ENCODE results near the gene FADD.
A peak's percentile ranks its signal among the peaks of the same experiment; 100 is the strongest.

Gene FADD

GRCh38 chr11:70202920-70203750 lies at the start of gene FADD:
Gene FADD, plus strand, starts transcription at chr11:70203296. Its CDS starts 164 bp downstream, at chr11:70203460.
- peak; percentile 77 for DNase-seq (ENCODE audit: low read depth)

GRCh38 chr11:70155386-70155785 lies 47.7 kb upstream of the FADD start:
- no peak for DNase-seq (ENCODE audit: low read depth)

- no peak for DNase-seq (ENCODE audit: low read depth)
These were observed 46.6 kb upstream of the FADD start for GRCh38 chr11:70156291-70157037.

GRCh38 chr11:70158201-70158600 lies 44.9 kb upstream of the FADD start:
- DNase-seq (ENCODE audit: low read depth): no peak

- no peak for DNase-seq (ENCODE audit: low read depth)
These were observed 44.2 kb upstream of the FADD start for GRCh38 chr11:70158757-70159389.

- no peak for DNase-seq (ENCODE audit: low read depth)
These were observed 43.2 kb upstream of the FADD start for GRCh38 chr11:70159627-70160570.

- no peak for DNase-seq (ENCODE audit: low read depth)
These were observed 42.0 kb upstream of the FADD start for GRCh38 chr11:70161043-70161625.

GRCh38 chr11:70164705-70165104 lies 38.4 kb upstream of the FADD start:
- DNase-seq (ENCODE audit: low read depth): no peak

- no peak for DNase-seq (ENCODE audit: low read depth)
These were observed 36.0 kb upstream of the FADD start for GRCh38 chr11:70167120-70167519.

GRCh38 chr11:70167723-70168404 lies 35.2 kb upstream of the FADD start:
- DNase-seq (ENCODE audit: low read depth): no peak

GRCh38 chr11:70168405-70168754 lies 34.7 kb upstream of the FADD start:
- no peak for DNase-seq (ENCODE audit: low read depth)

- no peak for DNase-seq (ENCODE audit: low read depth)
These were observed 34.0 kb upstream of the FADD start for GRCh38 chr11:70169127-70169526.

GRCh38 chr11:70169632-70170031 lies 33.5 kb upstream of the FADD start:
- no peak for DNase-seq (ENCODE audit: low read depth)

GRCh38 chr11:70170596-70171210 lies 32.4 kb upstream of the FADD start:
- no peak for DNase-seq (ENCODE audit: low read depth)

GRCh38 chr11:70173018-70173417 lies 30.1 kb upstream of the FADD start:
- no peak for DNase-seq (ENCODE audit: low read depth)

GRCh38 chr11:70174547-70175235 lies 28.4 kb upstream of the FADD start:
- no peak for DNase-seq (ENCODE audit: low read depth)

- no peak for DNase-seq (ENCODE audit: low read depth)
These were observed 27.8 kb upstream of the FADD start for GRCh38 chr11:70175236-70175698.

- DNase-seq (ENCODE audit: low read depth): peak; percentile 8
These were observed 26.0 kb upstream of the FADD start for GRCh38 chr11:70176940-70177689.

- DNase-seq (ENCODE audit: low read depth): no peak
These were observed 22.2 kb upstream of the FADD start for GRCh38 chr11:70180906-70181305.

Measured in stimulated activated CD8-positive, alpha-beta memory T cell treated with anti-CD3 and anti-CD28 coated beads, Interleukin-15, amount 100 ng/mL, for 1 hour (primary cell).